CD1c-positive myeloid dendritic cell (primary cell): ENCODE data around the gene NRG3.
"Not testable (repeated sequence)": the region's sequence is repeated elsewhere in the genome, so short reads cannot be mapped to it uniquely, and the experiment has no call there.

Experiments used
- DNase-seq: peaks from one replicate; pipeline ENCODE4 v3.0.0-alpha.2; 2016; ENCODE audit errors: extremely low spot score

Gene NRG3

DNA sequence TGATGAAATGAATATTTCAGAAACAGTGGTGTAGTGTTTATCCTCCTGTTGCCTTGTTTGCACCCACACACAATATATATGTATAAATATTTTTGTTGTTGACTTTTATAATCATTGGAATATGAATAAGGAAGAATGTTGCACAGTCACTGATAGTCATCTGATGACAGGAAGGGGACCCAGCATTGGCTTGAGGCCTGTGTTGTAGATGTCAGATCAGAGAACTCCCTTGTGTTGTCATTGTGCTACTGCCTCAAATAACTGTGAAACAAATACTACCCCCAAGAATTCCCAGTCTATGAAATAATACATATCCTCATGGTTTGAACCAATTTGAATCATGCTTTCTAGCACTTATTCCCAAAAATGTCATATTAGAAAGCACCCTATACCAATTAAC, 84.0 kb downstream of the NRG3 start:
- no peak for DNase-seq

DNA sequence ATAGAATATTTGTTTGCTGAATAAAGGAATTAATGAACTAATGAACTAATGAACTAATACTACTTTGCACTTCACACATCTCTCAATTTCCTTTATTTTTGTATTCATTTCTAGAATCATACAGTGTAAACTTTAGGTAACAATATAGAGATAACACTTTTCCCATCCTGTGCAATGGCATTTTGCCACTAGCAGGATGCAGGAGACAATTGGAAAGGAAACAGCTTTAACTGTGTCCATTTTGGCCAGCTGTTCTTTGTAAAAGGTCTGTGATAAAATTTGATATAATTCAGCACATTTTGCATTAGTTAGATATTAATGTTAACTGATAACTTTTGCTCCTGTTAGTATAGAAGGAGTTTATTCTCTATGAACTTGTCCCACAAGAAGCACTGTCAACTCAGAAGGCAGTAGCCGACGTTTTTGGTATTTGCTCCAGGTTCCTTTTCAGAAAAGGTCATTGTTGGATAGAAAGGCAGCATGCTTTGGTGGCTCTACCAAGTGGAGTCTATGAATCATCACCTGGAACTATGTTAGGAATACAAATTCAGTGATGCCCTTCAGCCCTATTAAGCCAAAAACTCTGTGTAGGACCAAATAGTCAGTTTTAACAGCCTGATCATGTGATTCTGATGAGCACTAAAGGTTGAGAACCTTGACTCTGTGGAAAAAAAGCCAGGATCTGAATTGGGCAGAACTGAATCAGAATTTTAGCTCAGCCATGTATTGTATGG, 86.6 kb downstream of the NRG3 start:
- no peak for DNase-seq

DNA sequence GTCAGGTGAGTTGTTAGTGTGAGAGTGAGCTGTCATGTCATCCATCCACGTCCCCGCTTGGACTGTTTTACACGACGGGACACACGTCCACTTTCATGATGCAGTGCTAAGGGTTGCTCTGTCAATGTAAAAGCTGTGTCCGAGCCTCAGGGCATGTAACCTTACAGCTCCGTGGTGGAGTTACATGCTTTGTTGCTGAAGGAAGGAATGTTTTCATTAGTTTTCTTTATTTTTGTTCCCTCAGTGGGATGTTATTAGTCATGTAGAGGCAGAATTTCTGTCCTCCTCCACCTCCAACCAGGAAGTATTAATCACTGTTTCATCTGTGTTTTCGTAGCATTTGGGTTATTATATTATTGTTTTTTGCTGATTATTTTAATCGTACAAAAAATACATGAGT, 88.6 kb downstream of the NRG3 start:
- DNase-seq, result no peak

DNA sequence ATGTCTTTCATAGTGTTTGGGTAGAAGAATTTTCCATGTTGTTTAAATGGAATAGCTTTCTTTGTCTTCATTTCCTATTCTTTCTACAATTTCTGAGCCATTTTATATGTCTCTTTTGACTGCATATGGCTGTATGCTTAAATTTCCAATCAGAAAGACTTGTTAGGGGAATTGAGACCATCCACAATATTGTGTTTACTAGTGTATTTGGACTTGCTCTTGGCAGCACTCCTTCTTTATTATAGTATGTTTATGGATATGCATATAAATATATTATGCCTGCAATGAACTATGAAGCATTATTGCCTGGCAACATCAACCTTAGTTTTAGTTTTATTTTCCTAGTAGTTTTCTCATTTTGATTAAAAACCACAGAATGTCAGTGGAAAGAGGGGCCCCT, 92.7 kb downstream of the NRG3 start:
- DNase-seq, result no peak

DNA sequence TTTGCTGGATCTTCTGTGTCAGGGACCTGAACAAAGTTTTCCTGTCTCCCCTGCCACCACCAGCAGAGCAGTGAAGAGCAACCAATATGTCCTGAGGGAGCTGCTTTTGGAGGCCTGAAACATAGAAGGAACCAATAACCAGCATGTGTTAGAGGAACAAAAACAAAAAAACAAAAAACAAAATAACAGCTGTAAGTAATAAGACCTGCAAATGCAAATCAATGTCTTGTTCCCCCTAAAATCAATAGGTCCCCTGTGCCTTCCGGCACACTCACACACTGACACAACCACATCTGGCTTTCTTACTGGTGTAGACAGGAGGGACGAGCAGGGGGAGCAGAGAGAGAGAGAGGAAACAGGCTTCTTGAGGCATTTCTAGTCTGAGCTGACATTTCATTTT, 94.1 kb downstream of the NRG3 start:
- DNase-seq, result no peak

DNA sequence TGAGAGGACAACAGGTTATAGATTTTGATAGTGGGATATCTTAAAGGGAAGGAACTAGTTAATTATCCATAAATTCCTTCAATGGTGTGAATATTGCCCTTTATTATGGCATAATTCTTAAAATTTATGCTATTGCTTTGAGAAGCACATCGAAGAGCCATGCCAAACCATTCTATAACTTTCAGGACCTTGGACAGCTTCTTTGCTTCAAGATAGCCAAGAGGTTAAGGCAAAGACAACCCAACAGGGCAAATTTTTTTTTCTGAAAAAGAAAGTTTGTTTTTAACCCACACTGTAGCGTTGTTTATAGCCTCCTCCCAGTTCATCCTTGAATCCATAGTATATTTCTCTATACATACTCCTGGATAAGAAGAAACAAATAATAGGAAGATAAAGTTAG, 103.2 kb downstream of the NRG3 start:
- DNase-seq, result no peak

DNA sequence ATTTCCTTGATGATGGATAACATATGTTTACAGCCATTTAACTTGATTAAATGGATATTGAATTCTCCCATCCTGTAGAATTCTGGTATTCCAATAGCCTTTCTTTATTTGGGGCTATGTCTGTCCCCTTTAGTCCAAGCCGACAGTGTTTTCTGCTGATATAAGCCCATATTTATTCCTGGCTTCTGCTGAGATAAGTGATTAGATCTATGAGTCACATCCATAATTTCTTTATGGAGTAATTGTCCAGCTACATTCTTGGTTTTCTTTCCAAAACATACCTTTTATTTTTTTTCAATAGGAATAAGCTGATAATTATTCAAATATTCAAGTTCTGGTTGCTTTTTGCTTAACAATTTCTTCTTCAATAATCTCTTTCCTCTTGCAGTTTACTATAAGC, 106.7 kb downstream of the NRG3 start:
- DNase-seq, result no peak

DNA sequence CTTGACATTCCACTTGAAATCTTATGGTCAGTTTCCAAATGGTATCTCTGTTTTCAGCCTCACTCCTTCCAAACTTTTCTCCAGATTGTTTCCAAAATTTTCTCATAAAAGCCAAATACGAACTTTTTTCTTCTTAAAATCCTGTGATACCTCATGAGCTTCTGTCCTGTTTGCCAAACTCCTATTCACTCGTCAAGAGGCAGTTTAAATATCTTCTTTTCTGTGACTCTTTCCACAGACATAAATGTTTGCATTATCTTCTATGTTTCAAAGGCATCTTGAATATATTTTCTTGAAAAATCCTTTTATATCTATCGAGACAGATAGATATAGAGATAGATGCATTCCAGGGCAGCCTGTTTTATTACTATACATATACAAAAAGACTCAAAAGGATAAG, 109.4 kb downstream of the NRG3 start:
- DNase-seq, result no peak

DNA sequence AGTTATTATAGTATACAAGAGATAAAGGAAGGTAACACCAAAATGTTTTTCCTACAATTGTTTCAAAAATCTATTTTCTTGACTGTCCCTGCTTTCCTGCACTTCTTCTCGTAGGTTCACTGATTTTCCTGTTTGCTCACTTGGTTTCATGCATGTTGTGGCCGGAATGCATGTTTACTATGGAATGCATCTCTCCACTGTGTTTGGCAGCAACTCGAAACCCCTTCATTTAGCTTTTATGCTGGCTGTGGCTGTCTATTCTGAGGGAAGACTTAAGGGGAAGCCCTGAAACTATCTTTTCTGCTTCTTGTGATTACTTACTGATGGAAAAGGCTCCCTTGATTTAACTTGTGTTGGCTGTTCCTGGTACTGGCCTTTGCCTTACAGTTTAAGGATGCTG, 120.3 kb downstream of the NRG3 start:
- no peak for DNase-seq

DNA sequence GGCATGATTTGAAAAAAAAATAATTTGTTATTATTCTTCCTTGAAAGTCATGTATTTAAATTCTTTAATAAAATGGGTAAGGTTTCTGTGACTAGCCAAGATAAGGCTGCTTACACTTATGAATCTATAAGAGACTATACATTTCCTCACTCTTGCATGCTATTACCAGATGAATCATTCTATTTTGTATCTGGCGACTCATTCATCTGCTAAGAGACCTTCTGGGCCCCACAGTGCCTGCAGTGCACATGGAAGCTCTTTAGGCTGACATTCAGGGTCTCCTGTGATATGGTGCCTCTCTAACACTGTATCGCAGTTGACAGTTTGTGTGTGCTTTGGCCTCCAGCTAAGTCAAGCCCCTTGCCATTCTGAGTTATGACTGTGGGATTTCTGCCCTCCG, 121.9 kb downstream of the NRG3 start:
- no peak for DNase-seq

DNA sequence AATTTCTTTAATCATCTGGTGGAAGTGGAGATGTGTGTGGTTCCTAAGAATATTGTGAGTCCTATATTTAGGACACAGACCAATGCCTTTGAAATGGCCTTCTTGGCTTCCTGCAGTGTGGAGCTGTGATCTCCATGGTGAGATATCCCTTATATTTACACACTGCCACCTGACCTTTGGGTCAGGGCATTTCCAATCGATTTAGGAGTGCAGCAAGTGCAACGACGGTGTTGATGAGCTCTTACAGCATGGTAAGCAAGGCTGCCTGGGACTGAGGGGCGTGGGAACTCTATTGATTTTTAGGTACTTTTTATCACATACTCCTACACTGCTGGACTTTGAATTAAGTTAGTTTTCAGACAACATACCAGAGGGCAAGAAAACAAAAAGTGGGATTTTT, 146.0 kb downstream of the NRG3 start:
- DNase-seq, result no peak

DNA sequence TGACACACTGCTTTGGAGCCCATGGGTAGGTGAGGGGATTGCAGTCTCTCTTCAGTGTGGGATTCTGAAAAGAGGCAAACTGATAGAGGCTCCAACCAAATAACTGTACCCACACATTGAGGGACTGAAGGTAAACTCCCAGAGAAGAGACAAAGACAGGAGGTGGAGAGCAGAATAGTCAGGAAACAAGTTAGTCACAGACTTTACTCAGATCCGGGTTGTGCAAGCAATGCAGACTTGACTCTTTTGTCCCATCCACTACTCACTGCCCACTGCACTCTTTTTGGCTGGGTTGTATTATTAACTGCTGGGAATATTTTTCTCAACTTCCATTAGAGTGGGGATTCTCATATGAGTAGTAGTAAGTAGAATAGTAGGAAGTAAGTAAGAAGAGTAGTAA, 152.7 kb downstream of the NRG3 start:
- DNase-seq, result no peak

DNA sequence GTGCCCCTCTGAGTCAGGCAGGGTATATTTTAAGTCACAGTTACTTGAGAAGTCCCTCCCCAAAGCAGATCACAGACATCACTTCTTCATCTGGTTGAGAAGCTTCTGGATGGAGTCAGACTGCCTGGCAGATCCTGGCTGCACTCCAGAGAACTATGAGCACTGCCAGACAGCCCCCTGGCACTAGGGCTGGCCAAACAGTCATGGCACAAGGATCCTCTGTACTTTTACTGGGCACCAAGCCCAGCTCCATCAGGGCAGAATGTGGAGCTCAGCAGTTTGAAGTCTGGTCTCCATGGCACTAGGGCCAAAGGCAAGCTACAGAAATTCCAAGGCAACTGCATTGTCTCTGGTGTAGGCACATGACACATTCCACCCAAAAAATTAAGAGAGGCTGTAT, 162.1 kb downstream of the NRG3 start:
- DNase-seq, result no peak

DNA sequence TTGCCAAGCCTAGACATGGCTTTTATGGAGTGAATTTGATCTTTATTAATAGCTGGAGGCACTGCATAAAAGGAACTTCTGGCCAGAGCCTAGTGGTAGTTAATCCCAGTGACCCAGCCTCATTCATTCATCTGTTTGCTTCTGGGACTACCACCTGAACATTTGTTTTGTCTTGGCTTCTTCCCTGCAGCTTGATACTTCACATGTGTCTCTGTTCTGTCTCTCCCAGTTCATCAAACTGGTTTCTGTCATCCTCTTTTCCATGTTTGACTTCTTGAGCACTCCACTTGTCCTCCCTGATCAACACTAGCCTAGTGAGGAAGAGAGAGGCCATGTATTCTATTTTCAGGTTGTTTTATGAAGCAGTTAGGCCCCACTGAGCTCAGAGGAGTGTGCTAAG, 163.6 kb downstream of the NRG3 start:
- no peak for DNase-seq

DNA sequence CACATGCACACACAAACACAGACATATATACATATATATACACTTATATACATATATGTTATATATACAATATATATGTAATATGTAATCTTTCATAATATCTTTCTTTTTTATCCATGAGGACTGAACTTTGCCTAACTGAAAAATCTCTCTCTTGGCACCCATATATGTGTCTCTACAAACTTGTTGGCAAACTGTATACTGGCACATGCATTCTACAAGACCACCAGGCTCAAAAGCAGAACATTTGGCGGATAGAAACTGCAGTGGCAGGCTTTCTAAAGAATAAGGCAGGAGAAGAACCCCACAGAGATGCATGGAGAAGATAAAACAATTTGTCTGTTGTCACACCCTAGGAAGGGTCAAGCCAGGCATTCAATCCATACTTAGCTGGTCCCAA, 165.3 kb downstream of the NRG3 start:
- DNase-seq, result no peak

DNA sequence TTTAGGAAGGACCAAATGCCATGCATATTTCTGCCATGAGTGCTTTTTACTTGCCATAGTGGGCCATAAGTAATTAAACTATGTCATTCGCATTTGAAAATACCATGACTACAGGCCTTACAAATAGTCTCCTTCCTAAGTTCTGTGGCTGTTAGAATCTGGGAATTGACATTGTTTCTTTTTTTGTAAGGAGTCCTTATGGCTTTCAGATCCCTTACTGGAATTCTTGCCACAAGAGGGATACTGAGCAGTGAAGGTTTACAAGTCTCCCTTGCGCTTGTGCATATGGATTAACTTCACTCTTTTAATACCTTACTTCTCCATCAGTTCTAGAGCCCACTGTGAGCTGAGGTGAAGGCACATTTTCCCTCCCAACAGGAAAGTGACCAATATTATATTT, 166.0 kb downstream of the NRG3 start:
- no peak for DNase-seq

DNA sequence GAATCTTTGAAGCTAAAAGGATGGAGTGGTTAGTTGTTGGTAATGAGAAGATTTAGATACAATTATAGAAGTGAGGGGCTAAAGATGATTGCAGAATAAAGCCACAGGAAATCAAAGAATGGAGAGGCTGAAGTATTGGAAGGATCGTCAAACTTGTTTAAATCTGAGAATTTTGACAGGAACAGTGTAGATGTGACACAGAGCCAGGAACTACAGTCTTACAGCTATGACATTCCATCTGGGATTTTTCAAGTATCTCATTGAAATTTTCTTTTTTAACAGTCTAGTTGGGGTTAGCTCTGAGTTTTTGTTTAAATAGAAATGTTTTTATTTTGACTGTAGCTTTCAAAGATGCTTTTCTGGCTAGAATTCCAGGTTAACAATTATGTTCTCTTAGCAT, 181.4 kb downstream of the NRG3 start:
- DNase-seq, result no peak

DNA sequence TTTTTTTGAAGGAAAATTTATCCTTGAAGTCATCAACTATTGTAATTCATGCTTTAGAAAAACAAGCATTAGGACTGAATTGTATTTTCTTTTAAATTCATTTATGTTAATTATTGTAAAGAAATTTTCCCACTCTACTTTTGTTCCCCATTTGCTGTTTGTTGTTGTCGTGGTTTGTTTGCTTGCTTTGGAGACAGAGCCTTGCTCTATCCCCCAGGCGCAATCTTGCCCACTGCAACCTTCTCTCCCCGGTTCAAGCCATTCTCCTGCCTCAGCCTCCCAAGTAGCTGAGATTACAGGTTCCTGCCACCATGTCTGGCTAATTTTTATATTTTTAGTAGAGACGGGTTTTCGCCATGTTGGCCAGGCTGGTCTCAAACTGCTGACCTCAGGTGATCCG, 192.2 kb downstream of the NRG3 start:
- DNase-seq, result not testable (repeated sequence)

DNA sequence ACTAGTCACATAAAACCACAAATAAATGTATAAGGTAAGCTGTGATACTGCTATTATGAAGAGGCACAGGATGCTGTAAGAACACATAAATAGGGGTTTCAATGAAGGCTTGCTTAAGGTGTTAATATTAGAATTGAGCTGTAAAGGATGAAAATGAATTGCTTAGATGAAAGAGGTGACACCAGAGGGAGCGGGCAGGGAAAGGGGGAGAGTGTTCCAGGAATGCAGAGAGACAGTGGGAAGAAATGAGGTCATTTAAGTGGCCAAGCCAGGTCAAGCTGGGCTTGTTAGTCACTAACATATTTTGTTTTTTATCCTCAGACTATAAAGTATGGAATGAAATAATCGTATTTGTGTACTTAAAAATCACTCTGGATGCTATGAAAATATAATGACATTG, 193.5 kb downstream of the NRG3 start:
- no peak for DNase-seq

DNA sequence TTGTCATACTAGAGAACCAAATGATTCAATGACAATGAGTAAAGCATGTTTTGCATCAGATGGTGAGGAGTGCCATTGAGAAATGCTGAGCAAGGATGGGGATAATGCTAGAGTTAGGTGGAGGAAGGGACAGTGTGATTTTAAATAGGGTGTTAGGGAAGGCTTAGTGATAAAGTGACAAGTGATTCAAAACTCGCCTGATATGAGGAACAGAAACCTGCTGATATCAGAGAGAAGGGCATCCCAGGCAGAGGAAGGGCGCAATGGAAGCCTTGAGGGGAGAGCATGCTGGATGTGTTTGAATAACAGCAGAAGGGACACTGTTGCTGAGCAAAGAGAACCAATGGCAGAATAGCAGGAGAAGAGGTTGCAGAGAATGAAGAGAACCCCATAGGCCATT, 196.2 kb downstream of the NRG3 start:
- no peak for DNase-seq

DNA sequence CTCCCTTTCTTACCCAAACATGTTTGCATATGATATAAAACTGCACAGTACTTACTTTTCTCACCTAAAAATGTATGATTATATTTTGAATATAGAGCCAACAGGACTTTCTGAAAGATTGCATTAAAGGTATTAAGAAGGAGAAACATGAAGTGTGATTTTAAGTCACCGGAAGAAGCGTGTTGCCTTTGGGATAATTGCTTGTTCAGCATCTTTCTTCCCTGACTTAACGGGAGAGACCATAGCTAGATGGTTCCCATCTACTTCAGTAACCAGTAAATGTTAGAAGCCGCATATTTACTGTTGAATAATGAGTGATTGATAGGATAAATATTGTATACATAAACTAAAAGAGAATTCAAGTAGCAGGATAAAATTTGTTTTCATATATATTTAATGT, 197.1 kb downstream of the NRG3 start:
- DNase-seq, result no peak

DNA sequence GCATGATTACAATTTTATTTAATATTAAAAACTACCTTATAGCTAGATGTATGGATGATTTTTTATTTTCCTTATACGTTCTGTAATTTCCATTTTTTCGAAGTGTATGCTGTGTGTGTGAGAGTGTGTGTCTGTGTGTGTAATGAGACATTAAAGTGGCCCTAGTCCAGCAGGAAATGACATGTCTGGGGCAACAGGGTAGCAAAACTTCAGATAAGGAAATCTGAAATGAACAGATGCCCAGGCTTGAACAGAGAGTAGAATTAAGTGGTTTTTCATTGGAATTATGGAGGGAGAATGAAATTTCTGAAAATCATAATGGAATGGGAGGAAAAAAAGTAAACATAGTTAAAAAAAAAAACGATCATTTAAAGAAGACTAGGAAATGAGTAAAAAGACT, 200.6 kb downstream of the NRG3 start:
- DNase-seq, result no peak

DNA sequence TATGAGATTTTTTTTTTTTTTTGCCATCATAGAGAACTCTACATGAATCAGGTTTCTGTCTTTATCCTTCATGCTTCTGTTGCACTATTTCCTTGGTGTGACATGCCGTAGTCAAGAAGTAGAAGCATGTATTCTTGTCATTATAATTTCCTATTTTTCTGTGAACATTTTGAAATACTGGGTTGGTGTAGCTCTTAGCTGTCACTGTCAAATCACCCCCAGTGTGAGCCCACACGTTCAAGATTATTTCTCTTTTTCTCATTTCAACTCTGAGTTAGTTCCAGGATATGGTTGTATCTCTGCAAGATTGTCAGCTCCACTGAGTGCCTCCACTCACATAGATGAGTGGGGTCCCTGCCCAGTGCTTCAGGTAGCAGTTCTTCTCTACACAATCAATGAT, 209.5 kb downstream of the NRG3 start:
- no peak for DNase-seq

DNA sequence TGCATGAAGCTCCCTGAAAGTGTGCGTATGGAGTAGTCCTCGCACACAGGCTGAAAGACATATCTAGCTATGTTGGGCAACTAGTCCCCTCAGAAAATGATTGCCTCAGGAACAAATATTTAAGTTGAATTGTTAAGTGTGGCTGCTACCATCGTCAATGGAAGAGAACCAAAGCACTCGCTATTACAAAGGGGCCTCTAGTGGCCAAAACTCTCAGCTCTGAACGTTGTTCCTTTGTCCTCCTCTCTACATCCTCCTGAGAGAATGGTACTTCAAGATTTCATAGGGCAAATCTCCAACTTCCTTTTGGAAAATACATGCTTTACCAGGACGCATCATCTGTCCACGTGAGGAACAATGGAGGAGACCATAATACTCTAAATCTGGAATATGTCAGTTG, 209.9 kb downstream of the NRG3 start:
- DNase-seq, result no peak

DNA sequence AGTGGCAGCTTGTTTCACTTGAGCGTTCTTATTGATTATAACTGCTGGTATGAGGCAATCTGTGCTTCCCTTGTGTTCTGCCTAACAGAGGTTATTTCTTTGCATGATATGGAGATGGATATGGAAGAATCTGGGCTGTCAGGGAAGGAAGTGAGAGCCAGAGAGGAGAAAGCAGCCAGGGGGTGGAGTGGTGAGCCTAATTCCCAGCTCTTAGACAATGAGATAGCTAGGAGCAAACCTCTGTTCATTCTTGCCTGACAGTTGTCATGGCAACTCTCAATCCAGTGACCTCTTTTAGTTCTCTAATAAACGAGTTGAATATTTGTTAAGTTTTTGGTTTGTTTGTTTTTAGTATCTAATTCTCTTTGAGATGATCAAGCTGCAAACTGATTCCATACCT, 214.3 kb downstream of the NRG3 start:
- DNase-seq, result no peak
